Lower leg skin (tissue), 3 donors: ENCODE measurements around the gene YPEL3.

ENCODE experiments used
- CTCF ChIP-seq, 3 donors: fragments of 450-650 bp; IDR thresholded peaks; one replicate each; pipeline ENCODE4 v1.5.1; 2016; ENCODE audit warnings: antibody characterized with exemption in 3 of 3, mild to moderate bottlenecking in 3 of 3, moderate library complexity in 2 of 3
- POLR2A ChIP-seq, 2 donors: fragments of 450-650 bp; IDR thresholded peaks; one replicate each; pipeline ENCODE4 v1.6.1; 2016 to 2017; ENCODE audit warnings: antibody characterized with exemption in 2 of 2, mild to moderate bottlenecking in 1 of 2, moderate library complexity in 1 of 2

- no peak for TF ChIP-seq CTCF (IDR thresholded peaks at IDR 0.05)
- no peak for TF ChIP-seq POLR2A (IDR thresholded peaks at IDR 0.05)
These were observed 17.2 kb upstream of the YPEL3 start, which contains the start of gene GDPD3 for GRCh38 chr16:30113031-30113710.
